Colonic mucosa (tissue), 4 donors: ENCODE data around the gene CHD5. TPM values are rescaled to one million over a fixed set of nuclear protein-coding genes. Genes with fewer than 3 reads are reported as not detected.

Source experiments
- DNase-seq: peaks from one replicate; pipeline ENCODE4 v3.0.0-alpha.2; 2020
- H3K27ac ChIP-seq: fragments of 200-600 bp; one replicate; pipeline ENCODE4 v1.8.0; 2021
- H3K27me3 ChIP-seq: fragments of 200-600 bp; one replicate; pipeline ENCODE4 v1.8.0; 2021
- H3K36me3 ChIP-seq: fragments of 200-600 bp; one replicate; pipeline ENCODE4 v1.8.0; 2021
- H3K4me1 ChIP-seq: fragments of 200-600 bp; one replicate; pipeline ENCODE4 v1.8.0; 2021; ENCODE audit warnings: mild to moderate bottlenecking
- H3K4me3 ChIP-seq: fragments of 200-600 bp; one replicate; pipeline ENCODE4 v1.8.0; 2021
- H3K9ac ChIP-seq, 2 donors: one replicate each; pipeline ENCODE4 v1.7.0; 2013; ENCODE audit warnings: control low read depth in 2 of 2, low read depth in 2 of 2, low read length in 2 of 2
- H3K9me3 ChIP-seq: fragments of 200-600 bp; one replicate; pipeline ENCODE4 v1.8.0; 2021
- intact Hi-C: fragments of 100-400 bp; cut with DNase I; formaldehyde crosslinking; loops from one replicate; pipeline ENCODE4 v1.14.1; 2022
- total RNA-seq, 2 donors: library from RNA; stranded (reverse); fragmentation: NEBNext Ultra II Directional in 1 of 2; extraction: Animal tissue kit (Norgen Biotek cat#: 25700) in 1 of 2; gene quantifications; one replicate each; pipeline ENCODE4 v1.2.1, GENCODE V29; 2021
- TF ChIP-seq, protein P1 (sequence below): fragments of 200-600 bp; IDR thresholded peaks from one replicate; pipeline ENCODE4 v1.8.0; 2022; ENCODE audit warnings: antibody characterized with exemption, mild to moderate bottlenecking
- donor health status: healthy.
- donor health status: DM: no; HTN: no; CAD: no.
- donor health status: DM: no; HTN: no; CAD: no.

Gene CHD5
- total RNA-seq, 2 donors from 2014 or later: 0.35 to 0.69 TPM

- no peaks in the 10 kb centered on the region for H3K9me3 ChIP-seq
- H3K36me3 ChIP-seq: no peaks in the 10 kb centered on the region
- no peak overlapping the region for H3K9ac ChIP-seq
- intact Hi-C loops: no loop called here
- H3K4me3 ChIP-seq: no peak overlapping the region
- TF ChIP-seq, protein P1, sequence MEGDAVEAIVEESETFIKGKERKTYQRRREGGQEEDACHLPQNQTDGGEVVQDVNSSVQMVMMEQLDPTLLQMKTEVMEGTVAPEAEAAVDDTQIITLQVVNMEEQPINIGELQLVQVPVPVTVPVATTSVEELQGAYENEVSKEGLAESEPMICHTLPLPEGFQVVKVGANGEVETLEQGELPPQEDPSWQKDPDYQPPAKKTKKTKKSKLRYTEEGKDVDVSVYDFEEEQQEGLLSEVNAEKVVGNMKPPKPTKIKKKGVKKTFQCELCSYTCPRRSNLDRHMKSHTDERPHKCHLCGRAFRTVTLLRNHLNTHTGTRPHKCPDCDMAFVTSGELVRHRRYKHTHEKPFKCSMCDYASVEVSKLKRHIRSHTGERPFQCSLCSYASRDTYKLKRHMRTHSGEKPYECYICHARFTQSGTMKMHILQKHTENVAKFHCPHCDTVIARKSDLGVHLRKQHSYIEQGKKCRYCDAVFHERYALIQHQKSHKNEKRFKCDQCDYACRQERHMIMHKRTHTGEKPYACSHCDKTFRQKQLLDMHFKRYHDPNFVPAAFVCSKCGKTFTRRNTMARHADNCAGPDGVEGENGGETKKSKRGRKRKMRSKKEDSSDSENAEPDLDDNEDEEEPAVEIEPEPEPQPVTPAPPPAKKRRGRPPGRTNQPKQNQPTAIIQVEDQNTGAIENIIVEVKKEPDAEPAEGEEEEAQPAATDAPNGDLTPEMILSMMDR: no peak
- no peak overlapping the region for H3K27ac ChIP-seq
- no peaks in the 10 kb centered on the region for H3K27me3 ChIP-seq
- peaks cover 8% of the 10 kb centered on the region for H3K4me1 ChIP-seq
- DNase-seq: no peak
These were observed 31.6 kb upstream of the CHD5 start for GRCh38 chr1:6211731-6212130.

- Histone ChIP-seq H3K4me1 (peaks cover 8% of the 10 kb centered on the region), H3K9ac (no peak overlapping the region), H3K27me3 (no peaks in the 10 kb centered on the region), H3K9me3 (no peaks in the 10 kb centered on the region), H3K27ac (no peak overlapping the region), H3K4me3 (no peak overlapping the region), H3K36me3 (no peaks in the 10 kb centered on the region)
- intact Hi-C loops: no loop called here
- no peak for DNase-seq
- TF ChIP-seq, protein P1: no peak
These were observed 30.7 kb upstream of the CHD5 start for GRCh38 chr1:6210591-6211355.

- peak; percentile 26 for DNase-seq
- Histone ChIP-seq H3K36me3 (no peaks in the 10 kb centered on the region), H3K27me3 (no peaks in the 10 kb centered on the region), H3K4me3 (no peak overlapping the region), H3K4me1 (peaks cover 9% of the 10 kb centered on the region), H3K9me3 (no peaks in the 10 kb centered on the region), H3K9ac (no peak overlapping the region), H3K27ac (no peak overlapping the region)
- intact Hi-C loops: no loop called here
- TF ChIP-seq, protein P1: no peak
These were observed 29.8 kb upstream of the CHD5 start for GRCh38 chr1:6209661-6210580.

DNA sequence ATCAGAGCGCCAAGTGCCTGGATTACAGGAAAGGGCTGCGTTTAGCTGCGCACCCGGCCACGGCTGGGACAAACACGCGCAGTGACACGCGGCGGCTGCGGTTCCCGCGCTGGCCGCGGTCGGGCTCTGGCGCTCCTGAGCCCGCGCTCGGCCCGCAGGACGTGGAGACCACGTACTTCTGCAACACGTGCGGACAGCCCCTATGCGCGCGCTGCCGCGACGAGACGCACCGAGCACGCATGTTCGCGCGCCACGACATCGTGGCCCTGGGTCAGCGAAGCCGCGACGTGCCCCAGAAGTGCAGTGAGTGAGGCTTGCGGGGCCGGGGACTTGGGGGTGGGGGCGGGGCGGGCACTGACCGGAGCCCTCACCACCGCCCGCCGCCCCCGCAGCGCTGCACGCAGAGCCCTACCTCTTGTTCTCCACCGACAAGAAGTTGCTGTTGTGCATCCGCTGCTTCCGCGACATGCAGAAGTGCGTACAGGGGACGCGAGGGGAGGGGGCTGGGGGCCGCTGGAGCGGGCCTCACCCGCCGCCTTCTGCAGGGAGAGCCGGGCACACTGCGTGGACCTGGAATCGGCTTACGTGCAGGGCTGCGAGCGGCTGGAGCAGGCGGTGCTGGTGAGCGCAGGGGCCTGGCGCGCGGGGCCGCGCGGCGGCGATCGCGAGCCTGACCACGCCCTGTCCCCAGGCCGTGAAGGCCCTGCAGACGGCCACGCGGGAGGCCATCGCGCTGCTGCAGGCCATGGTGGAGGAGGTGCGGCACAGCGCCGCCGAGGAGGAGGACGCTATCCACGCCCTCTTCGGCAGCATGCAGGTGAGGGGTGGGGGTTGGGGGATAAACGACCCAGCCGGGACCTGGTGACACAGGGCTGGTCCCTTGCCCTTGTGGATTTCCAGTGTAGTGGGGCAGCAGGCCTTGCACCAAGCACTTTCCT, 28.9 kb upstream of the CHD5 start:
- intact Hi-C loops: no loop called here
- Histone ChIP-seq H3K36me3 (no peaks in the 10 kb centered on the region), H3K4me1 (peaks cover 12% of the 10 kb centered on the region), H3K4me3 (peak overlapping the region; percentile 42), H3K9me3 (no peaks in the 10 kb centered on the region), H3K9ac (no peak overlapping the region), H3K27me3 (no peaks in the 10 kb centered on the region), H3K27ac (no peak overlapping the region)
- peak; percentile 37 for DNase-seq
- TF ChIP-seq, protein P1: peak; percentile 51

- no peaks in the 10 kb centered on the region for H3K36me3 ChIP-seq
- H3K27ac ChIP-seq: no peak overlapping the region
- TF ChIP-seq, protein P1: no peak
- intact Hi-C loops: no loop called here
- H3K9ac ChIP-seq: no peak overlapping the region
- H3K9me3 ChIP-seq: no peaks in the 10 kb centered on the region
- H3K4me1 ChIP-seq: peaks cover 12% of the 10 kb centered on the region
- DNase-seq: no peak
- no peak overlapping the region for H3K4me3 ChIP-seq
- H3K27me3 ChIP-seq: no peaks in the 10 kb centered on the region
These were observed 27.8 kb upstream of the CHD5 start for GRCh38 chr1:6207921-6208320.
